GM12891 (cell line): ENCODE results near the gene FBXW12.
"Not testable (repeated sequence)": the region's sequence is repeated elsewhere in the genome, so short reads cannot be mapped to it uniquely, and the experiment has no call there.

ENCODE experiments used
- DNase-seq: peaks from one replicate; pipeline ENCODE4 v3.0.0; 2011; ENCODE audit warnings: low spot score; ENCODE audit not compliant: insufficient read length
- FAIRE-seq: peaks from 2 replicates; lab custom pipeline; 2011; peaks lifted over from hg19 to GRCh38; lab: Jason Lieb, UNC
- PAX5 ChIP-seq: IDR thresholded peaks from 2 replicates; pipeline ENCODE4 v1.6.1; 2011; ENCODE audit warnings: low read length, moderate library complexity, mild to moderate bottlenecking; ENCODE audit not compliant: insufficient read depth, severe bottlenecking
- POLR2A ChIP-seq: IDR thresholded peaks from 2 replicates; pipeline ENCODE4 v1.6.1; 2011; ENCODE audit warnings: low read depth, low read length, control low read depth
- POLR2AphosphoS5 ChIP-seq: IDR thresholded peaks from 2 replicates; pipeline ENCODE4 v1.6.1; 2011; ENCODE audit warnings: low read depth, low read length, control low read depth
- POU2F2 ChIP-seq: IDR thresholded peaks from 2 replicates; pipeline ENCODE4 v1.6.1; 2011; ENCODE audit warnings: low read depth, mild to moderate bottlenecking, control low read depth, low read length, moderate library complexity
- SPI1 ChIP-seq: IDR thresholded peaks from 2 replicates; pipeline ENCODE4 v1.6.1; 2011; ENCODE audit warnings: low read depth, low read length, control low read depth
- TAF1 ChIP-seq: IDR thresholded peaks from 2 replicates; pipeline ENCODE4 v1.6.1; 2011; ENCODE audit warnings: low read depth, low read length, control low read depth

FBXW12 gene

DNA sequence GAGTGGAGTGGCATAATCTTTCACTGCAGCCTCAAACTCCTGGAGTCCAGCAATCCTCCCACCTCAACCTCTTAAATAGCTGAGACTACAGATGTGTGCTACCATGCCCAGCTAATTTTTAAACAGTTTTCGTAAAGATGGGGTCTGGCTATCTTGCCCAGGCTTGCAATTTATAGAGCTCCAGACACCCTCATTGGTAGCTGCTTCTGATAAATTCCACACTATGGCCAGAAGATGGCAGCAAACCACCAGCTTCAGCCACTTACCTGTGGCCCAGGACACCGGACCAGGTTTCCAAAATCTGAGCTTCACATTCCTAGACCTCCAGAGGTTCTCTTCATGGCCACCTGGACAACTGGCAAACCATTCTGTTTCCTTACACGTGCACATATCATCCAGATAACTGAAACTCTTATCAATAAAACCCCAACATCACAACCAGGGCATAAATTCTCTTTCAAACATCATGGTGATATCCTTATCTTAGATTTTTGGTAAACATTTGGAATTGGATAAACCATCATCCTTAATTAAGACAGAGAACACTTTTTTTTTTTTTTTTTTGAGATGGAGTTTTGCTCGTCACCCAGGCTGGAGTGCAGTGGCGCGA lies 28.9 kb downstream of the FBXW12 start:
- FAIRE-seq (peak; percentile 90), DNase-seq (peak; percentile 83)
- TF ChIP-seq PAX5, result no peak
- TF ChIP-seq TAF1, result no peak
- TF ChIP-seq POLR2A, result no peak
- TF ChIP-seq POU2F2, result no peak
- TF ChIP-seq SPI1, result no peak
- TF ChIP-seq POLR2AphosphoS5, result no peak

DNA sequence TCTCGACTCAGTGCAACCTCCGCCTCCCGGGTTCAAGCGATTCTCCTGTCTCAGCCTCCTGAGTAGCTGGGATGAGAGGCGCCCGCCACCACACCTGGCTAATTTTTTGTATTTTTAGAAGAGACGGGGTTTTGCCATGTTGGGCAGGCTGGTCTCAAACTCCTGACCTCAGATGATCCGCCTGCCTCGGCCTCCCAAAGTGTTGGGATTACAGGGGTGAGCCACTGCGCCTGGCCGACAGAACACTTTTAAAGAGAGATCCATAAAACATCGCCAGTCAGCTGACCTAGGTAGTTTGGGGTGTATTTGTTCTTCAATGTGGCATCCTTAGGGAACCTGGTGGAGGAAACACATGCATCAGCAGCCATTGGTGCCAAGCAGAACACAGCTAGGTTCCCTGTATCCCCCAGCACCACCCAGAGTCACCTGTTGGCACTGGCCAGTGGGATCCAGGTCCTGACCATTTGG lies 29.4 kb downstream of the FBXW12 start:
- not testable (repeated sequence) for FAIRE-seq
- peak; percentile 5 for DNase-seq

DNA sequence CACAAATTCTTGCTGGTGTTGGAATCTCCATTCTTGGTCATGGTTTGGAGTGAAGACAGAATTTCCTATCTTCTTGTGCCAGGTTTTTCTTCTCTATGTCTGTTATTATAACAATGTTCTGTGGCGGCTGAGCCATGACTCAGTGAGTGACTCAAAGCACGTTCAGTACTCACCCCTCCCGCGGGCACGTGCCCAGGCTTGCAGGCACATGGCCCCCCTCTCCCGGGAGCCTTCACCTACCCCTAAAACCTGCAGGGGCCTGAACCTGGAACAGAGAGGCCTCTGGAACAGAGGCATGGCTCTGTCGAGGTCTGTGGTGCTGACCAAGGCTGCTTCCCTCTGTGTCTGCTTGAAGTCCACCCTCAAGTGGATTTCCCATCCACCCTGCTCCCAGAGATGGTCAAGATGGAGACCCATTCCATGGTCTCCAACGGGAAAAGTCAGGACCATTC lies 30.3 kb downstream of the FBXW12 start:
- FAIRE-seq, result no peak
- DNase-seq, result no peak
- TF ChIP-seq SPI1, result no peak
- TF ChIP-seq POLR2A, result no peak
- no peak for TF ChIP-seq POU2F2
- no peak for TF ChIP-seq PAX5
- TF ChIP-seq TAF1, result no peak
- TF ChIP-seq POLR2AphosphoS5, result no peak

DNA sequence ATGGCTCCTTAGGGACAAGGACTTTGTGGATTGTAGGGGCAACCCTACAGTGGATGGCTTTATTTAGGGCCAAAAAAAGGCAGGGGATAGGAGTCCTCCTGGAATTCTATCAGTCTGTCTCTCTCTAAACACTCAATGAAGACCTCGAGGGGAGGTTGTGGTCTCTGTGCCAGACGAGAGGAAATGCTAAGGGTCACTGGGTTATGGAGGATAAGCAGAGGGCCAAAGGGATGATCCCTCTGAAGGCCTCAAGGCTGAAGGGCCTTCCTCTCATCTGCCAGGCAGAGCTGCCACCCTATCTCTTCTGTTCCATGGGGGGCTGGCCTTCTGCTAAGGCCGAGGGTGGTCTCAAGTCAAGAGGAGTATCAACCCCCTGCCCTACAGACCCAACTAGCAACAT lies 30.9 kb downstream of the FBXW12 start:
- TF ChIP-seq PAX5, result no peak
- no peak for TF ChIP-seq POLR2A
- TF ChIP-seq TAF1, result no peak
- DNase-seq, result no peak
- no peak for FAIRE-seq

DNA sequence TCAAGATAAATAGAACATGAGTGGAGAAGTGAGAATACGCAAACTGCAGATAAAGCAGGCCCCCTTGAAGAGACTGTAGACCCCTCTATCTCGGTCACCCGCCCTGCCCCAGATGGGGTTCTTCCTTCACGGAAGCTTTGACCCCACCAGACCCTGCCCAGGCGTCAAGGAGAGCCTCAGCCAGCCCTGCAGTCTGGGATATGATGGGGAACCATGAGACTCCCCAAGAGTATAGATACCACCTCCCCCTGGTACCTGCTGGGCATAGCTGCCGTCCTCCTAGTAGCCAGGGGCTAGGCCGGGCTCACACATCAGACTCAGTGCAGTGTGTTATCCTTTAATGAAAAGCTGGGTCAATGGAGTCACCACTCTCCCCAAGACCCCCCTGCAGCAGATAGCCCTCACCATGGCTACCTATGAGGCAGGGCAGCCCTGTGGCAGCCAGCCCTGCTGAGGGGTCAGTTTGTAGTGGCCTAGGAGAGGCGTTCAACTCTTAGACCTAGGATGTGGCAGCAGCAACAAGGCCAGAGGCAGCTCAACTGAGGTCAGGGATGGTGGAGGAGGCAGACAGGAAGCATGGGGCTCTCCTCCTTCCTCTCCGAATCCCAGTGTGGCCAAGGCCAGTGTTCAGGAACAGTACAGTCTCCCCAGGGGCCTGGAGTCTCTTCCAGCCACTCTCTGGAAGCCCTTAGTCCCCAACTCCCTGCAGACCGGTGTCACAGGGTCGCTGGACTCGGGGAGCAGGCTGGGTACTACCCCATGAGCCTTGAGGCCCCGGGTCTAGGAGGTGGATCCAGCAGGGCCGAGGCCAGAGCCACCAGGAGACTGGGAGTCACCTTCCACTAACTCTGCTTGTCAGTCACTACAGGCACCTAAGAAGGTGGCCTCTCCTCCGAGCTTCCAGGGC lies 31.8 kb downstream of the FBXW12 start:
- DNase-seq (no peak), FAIRE-seq (no peak)
- TF ChIP-seq POLR2A, result no peak
- TF ChIP-seq TAF1, result no peak
- TF ChIP-seq PAX5, result no peak
- TF ChIP-seq POU2F2, result no peak
- no peak for TF ChIP-seq SPI1
- no peak for TF ChIP-seq POLR2AphosphoS5

DNA sequence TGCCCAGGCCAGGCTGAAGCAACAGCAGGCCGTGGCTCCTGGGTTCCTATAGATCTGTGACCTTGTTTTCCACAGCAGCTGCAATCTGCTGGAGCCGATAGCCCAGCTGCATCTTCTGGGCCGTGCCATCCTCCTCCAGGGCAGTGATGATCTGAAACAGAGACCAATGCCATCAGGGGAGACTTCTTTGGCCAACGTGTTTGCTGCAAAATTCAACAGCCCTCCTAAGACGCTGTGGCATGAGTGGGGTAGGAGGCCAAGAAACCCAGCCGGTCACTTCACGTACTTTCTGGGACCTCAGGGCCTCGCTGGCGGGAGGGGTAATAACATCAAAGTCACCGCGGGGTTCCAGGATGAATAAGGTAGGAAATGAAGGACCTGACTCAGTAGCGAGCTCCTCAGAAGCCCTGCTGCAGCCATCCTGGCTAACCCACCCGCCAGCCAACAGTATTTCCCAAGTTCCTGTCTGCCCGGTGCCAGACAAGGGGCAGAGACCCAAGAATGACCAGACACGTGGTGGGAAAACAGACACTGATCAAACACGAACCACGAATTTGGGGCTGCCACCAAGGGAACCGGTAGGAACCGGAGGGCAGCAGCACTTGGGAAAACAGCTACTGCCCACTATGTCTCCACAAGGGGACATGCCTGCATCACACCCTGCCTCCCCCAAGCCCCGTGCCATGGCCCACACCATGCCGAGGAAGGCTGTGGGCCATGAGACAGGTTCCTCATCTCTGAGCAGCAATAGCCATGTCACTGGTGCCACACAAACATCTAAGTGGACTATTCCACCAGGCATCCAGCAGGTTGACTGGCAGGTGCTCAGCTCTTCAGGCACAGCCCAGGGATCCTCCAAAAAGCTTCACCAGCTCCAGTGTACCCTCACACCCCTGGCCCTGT lies 32.7 kb downstream of the FBXW12 start:
- no peak for FAIRE-seq
- peak; percentile 6 for DNase-seq
- no peak for TF ChIP-seq POU2F2
- no peak for TF ChIP-seq SPI1
- TF ChIP-seq PAX5, result no peak
- TF ChIP-seq POLR2A, result no peak
- TF ChIP-seq POLR2AphosphoS5, result no peak

DNA sequence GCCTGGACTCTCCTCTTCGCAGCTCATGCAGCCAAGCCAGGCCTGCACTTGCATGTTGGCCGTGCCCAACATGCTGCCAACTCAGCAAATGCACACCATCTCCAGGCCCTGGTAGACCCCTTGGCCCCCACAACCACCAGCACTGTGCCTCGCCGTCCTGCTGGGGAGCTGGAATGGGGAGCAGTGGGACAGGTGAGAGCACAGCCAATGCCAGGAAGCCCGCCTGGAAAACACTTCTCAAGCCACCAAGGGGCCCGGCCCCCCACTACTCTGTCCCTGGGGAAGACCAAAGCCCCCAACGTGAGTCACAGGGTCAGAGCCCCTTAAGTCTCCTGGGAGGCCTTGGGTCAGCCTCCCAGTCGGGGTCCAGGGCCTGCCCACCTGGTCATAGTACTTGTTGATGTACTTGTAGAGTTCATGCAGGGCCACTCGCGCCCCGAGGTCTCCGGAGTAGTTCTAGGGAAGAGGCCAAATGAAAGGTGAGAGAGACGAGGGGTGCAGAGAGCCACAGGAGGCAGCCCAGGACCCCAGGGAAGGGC lies 33.4 kb downstream of the FBXW12 start:
- DNase-seq, result no peak
- no peak for FAIRE-seq
- no peak for TF ChIP-seq POLR2A
- TF ChIP-seq SPI1, result no peak
- no peak for TF ChIP-seq POLR2AphosphoS5

DNA sequence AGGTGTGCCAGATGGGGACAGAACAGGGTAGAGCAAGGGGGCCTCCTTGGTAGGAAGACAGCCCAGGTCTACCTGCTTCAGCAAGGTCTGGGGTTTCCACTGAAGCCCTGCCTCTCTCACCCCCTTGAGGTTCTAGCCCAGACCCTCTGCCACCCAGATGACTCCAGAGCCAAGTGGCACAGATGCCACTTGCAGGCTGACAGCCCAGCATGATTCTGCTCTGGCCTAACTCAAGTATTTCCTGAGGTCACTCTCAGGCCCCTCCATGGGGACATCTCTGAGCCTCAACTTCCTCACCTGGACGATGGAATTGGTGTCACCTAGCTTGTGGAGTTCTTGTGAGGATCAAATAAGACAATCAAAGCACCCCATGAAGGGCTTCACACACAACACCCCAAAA lies 34.0 kb downstream of the FBXW12 start:
- TF ChIP-seq SPI1, result no peak
- no peak for TF ChIP-seq PAX5
- TF ChIP-seq POLR2AphosphoS5, result no peak
- TF ChIP-seq POLR2A, result no peak
- no peak for TF ChIP-seq POU2F2
- TF ChIP-seq TAF1, result no peak
- FAIRE-seq (no peak), DNase-seq (no peak)

DNA sequence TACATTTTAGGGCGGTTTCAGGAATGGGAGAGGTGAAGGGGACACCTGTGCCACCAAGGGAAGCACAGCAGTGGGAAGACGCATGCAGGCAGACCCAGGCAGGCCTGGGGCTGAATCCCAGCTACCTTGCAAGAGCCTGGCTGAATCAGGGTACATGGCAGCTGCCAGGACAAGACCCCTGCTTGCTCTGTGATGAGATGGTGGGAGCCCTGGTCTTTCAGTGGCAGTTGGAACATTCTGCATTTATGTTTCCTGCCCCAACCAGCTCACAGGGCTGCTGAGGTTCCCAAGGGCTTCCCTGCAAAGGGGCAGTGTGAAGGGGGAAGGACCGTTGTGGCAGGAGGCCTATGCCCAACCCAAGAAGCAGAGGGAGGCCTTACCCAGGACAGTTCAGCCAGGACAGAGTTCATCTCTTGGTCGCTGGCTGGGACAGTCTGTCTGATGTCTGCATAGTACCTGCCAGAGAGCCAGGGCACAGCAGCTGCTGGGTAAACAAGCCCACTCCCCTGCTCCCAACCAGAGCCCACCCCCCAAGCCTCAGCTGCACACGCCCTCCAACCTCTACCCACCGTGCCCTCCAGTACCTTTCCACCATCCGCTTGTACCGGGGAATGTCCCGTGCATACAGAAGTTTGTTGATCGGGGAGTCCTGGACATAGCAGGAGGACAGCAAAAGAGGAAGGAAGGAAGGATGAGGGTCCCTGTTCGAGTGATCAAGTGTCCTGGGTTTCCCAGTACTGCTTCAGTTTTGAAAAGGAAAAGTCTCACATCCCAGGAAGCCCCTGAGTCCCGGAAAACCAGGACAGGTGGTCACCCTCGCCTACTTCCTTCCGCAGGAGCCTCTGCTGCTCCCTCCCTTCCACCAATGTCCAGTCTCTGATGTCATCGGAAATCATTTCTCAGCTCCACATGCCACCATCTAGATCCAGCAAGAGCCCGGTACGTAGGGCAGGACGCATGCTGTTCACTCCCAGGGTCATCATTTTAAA lies 34.7 kb downstream of the FBXW12 start:
- no peak for TF ChIP-seq SPI1
- no peak for TF ChIP-seq PAX5
- peak; percentile 9 for DNase-seq
- FAIRE-seq, result no peak
